Omental fat pad (tissue), 4 donors: ENCODE data around the gene CD6. TPM values are rescaled to one million over a fixed set of nuclear protein-coding genes. Genes with fewer than 3 reads are reported as not detected.

Experiments
- ATAC-seq: fragments of 150-250 bp; one replicate; pipeline ENCODE4 v1.9.1; 2016; ENCODE audit warnings: mild to moderate bottlenecking, moderate library complexity; ENCODE audit not compliant: low FRiP score
- DNase-seq: peaks from one replicate; pipeline ENCODE4 v3.0.0-alpha.2; 2019; ENCODE audit warnings: low spot score
- total RNA-seq, 4 donors: library from RNA; depleted of rRNA; stranded (reverse); fragments of >200 nt; gene quantifications; one replicate each; pipeline ENCODE4 v1.1.0, GENCODE V29; 2016
- TF ChIP-seq, protein P1 (sequence below), 3 donors: fragments of 450-650 bp; IDR thresholded peaks; one replicate each; pipeline ENCODE4 v1.5.1; 2016 to 2017; ENCODE audit warnings: antibody characterized with exemption in 3 of 3, mild to moderate bottlenecking in 3 of 3, moderate library complexity in 2 of 3

Gene CD6
- total RNA-seq, 4 donors from 2014 or later = 0.79 to 6.5 (median 2.2) TPM

DNA sequence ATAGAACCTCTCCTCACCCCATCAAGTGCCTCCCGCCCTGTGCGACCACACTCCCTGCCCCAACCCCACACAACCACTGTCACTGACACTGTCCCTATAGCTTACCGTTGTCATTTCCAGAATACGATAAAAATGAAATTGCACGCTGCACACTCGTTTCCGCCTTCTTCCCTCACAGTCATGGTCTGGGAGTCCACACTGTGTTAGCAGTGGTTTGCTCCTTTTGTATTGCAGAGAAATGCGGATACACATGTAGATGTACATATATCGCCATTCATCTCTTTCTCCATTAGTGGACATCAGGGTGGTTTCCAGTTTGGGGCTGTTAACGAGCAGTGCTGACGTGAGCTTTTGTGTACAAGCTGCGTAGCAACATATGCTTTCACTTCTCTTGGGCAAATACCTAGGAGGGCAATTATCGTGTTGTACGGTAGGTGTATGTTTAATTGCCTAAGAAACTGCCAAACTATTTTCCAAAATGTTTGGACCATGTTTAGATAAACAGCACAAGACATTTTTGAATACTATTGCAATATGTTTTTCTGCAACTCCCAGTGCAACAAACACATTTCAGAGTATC, 71.6 kb downstream of the CD6 start:
- TF ChIP-seq, protein P1, sequence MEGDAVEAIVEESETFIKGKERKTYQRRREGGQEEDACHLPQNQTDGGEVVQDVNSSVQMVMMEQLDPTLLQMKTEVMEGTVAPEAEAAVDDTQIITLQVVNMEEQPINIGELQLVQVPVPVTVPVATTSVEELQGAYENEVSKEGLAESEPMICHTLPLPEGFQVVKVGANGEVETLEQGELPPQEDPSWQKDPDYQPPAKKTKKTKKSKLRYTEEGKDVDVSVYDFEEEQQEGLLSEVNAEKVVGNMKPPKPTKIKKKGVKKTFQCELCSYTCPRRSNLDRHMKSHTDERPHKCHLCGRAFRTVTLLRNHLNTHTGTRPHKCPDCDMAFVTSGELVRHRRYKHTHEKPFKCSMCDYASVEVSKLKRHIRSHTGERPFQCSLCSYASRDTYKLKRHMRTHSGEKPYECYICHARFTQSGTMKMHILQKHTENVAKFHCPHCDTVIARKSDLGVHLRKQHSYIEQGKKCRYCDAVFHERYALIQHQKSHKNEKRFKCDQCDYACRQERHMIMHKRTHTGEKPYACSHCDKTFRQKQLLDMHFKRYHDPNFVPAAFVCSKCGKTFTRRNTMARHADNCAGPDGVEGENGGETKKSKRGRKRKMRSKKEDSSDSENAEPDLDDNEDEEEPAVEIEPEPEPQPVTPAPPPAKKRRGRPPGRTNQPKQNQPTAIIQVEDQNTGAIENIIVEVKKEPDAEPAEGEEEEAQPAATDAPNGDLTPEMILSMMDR (IDR thresholded peaks at IDR 0.05) = no peak
- ATAC-seq (no peak), DNase-seq (no peak)

DNA sequence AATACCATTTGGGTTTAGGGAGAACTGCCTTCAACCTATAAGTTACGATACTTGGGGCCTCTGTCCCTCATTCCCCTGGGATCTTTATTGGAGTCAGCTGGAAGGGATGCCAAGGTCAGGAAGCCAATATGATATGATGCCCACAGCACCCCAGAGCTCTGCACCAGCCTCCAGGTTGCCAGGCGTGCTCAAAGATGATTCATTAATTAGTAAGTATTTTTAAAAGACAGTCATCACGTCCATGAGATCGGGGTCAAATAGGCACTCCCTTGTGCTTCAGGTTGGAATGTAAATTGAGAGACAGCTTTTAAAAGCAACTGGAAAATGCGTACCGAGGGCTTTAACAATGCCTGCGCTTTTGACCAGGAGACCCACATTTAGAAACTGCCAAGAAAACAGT, 73.8 kb downstream of the CD6 start:
- DNase-seq (no peak), ATAC-seq (no peak)
- TF ChIP-seq, protein P1 (IDR thresholded peaks at IDR 0.05) = no peak

- no peak for ATAC-seq
- no peak for DNase-seq
- TF ChIP-seq, protein P1 (IDR thresholded peaks at IDR 0.05) = no peak
Measured at GRCh38 chr11:61046833-61047232, 75.4 kb downstream of the CD6 start.

DNA sequence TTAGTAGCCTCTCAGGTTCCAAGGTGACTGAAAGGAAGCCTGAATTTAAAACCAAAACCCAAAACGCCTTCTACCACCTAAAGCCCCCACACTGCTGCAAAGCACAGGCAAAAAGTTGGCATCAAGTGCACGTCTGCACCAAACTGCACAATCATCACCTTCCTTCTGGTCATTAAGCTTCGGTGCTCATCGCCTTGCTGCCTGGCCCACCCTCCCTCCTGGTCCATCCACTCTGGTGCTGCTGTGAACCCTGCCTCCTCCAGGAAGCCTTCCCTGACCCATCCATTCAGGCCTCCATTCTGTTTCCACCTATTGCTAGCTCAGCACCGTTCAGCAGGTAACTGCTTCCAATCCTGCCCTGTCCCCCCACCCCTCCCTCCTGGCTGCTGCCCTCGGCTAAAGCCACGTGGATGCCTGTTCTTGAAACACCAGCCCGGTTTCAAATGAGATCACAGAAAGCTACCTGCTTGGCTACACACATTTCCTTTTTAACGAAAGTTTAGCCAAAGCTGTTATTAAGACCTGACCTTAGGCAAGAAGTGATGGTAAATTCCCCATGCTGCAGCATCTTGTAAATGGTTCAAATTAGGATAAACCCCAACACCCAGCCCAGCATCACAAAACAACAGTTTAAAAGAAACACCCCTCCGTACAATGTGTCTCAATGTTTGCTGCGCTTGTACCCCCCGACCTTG, 77.0 kb downstream of the CD6 start:
- TF ChIP-seq, protein P1 (IDR thresholded peaks at IDR 0.05) = no peak
- DNase-seq = no peak
- ATAC-seq = no peak

GRCh38 chr11:61049063-61049377, 77.5 kb downstream of the CD6 start:
- DNase-seq (no peak), ATAC-seq (no peak)
- TF ChIP-seq, protein P1 (IDR thresholded peaks at IDR 0.05) = no peak

- ATAC-seq (no peak), DNase-seq (no peak)
- TF ChIP-seq, protein P1 (IDR thresholded peaks at IDR 0.05) = no peak
Measured at GRCh38 chr11:61049859-61050258, 78.4 kb downstream of the CD6 start.
